Renal cortex interstitium (tissue), 11 donors: ENCODE measurements around the gene TDRD3. TPM values are rescaled to one million over a fixed set of nuclear protein-coding genes. Genes with fewer than 3 reads are reported as not detected.

Experiments
- DNase-seq, 11 donors: peaks; one replicate each; pipeline ENCODE4 v3.0.0-alpha.2; 2013; ENCODE audit warnings: low read depth in 9 of 11, low spot score in 4 of 11; ENCODE audit errors: extremely low read depth in 1 of 11
- polyA plus RNA-seq, 3 donors: library from polyadenylated mRNA; unstranded; fragments of 120-200 nt; gene quantifications; one replicate each; pipeline ENCODE4 v1.2.1, GENCODE V29; 2013; ENCODE audit not compliant: insufficient read length in 3 of 3

The TDRD3 gene
- polyA plus RNA-seq, 3 donors = 32.5 to 41.7 (median 38.9) TPM

DNA sequence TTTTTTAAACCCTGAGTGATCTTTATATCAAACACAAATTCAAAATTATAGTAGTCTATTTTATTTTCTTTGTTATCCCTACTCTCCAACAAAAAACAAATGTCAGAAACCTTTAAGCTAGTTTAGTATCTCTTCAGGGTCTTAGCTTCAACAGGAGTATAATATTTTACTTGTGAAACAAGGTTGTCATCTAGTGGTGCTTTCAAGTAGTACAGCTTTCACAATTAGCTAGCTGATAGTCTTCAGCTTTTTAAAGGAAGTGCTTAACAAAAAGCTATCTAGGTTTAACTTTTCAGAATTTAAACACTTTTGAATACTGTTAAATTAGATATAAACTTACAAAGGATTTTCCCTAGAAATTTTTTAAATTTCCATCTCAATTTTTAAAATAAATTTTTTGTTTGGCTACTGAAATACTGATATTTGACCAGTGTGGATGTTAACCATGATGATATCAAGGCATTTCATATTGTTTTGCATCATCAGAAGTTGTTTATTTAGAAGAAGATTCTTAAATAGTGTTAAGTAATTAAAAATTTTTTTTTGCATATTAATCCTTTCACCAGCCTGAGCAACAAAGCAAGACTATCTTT lies 34.2 kb downstream of the TDRD3 start:
- peak; percentile 18 to 63 (median 44) for DNase-seq

GRCh38 chr13:60433505-60433904 lies 36.5 kb downstream of the TDRD3 start:
- no peak for DNase-seq

GRCh38 chr13:60435762-60436374 lies 38.8 kb downstream of the TDRD3 start:
- DNase-seq = no peak

DNA sequence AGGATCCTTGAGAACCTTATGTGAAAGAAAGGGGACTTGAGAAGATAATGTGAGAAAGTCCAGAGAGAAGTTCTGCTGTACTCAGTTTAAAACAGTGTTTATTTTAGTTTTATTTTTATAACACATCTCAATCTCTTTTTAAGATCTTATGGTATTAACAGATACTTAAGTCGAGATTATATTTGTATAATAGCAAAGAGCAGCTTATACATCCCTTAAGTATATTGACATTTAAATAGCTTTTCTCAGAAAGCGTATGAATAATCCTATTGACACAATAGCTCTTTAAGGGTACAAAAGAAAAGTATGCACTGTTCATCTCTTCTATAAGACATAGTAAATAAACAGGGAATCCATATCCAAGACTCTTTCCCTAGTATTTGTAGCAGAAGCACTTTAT lies 42.2 kb downstream of the TDRD3 start:
- no peak for DNase-seq

DNA sequence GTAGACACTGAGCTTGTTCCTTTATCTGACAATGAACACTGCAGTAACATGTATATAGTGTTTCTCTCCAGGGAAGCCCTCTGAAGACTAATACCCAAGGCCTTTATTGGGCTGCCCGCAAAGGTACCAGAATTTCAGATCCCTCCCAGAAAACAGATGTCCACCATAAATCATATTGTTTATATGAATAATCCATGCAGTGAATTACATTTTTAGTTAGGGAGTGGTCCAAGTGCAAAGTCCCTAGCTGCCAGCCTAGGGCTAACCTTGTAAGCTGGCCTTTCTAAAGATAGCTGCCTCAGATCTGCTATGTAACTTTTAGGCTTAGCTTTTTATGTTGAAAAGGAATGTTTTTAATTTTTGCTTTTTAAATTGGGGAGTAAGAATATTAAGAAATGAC lies 44.7 kb downstream of the TDRD3 start:
- DNase-seq = no peak

GRCh38 chr13:60448907-60449510 lies 52.0 kb downstream of the TDRD3 start:
- DNase-seq = peak; percentile 13 to 59 (median 26)

- DNase-seq = no peak
These were observed 56.5 kb downstream of the TDRD3 start for GRCh38 chr13:60453490-60453889.

DNA sequence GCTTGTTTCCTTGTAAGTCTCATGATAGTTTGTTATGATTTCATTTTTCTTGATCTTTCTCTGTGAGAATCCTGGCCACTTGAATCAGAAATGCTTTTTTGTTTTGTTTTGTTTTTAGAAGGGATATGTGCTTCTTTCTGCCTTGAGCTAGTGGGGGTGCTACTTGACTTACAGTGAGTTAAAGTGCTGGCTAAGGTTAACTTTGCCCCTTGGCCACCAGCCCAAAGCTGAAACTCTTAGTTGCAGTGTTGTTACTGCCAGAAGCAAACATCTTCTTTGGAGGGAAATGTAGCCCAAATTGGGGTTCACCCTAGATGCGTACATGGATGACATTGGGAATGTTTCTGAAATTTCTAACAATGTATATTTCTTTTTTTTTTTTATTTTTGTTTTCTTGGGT lies 57.4 kb downstream of the TDRD3 start:
- DNase-seq = no peak

DNA sequence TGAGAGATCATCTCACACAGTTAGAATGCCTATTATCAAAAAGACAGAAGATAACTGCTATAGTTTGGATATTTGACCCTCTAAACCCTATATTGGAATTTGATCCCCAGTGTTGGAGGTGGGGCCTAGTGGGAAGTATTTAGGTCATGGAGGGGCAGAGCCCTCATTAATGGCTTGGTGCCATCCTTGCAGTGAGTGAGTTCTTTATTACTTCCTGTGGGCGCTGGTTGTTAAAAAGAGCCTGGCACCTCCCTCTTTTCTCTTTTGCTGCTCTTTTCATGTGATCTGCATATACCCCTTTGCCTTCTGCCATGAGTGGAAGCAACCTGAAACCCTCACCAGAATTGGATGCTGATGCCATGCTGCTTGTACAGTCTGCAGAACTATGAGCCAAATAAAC lies 66.8 kb downstream of the TDRD3 start:
- no peak for DNase-seq

GRCh38 chr13:60467098-60467497 lies 70.1 kb downstream of the TDRD3 start:
- DNase-seq = no peak

GRCh38 chr13:60479273-60479672 lies 82.3 kb downstream of the TDRD3 start:
- no peak for DNase-seq

GRCh38 chr13:60482012-60482411 lies 85.0 kb downstream of the TDRD3 start:
- no peak for DNase-seq

DNA sequence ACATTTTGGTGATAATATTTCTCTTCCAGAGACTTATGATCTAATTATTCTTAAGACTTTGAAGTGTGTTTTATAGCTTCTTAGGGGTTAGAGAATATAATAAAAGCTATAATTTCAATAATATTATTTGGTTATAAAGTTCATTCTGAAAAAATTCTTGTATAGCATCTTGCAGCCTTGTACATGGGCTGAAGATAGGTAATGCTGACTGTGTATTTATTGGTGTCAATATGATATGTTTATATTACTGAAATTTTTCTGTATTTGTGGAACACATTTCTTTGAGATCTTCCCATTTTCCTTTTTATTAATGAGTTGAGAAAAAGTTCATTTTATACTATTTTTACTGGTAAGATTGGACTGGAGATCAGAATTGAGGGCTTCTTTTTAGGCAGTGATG lies 87.8 kb downstream of the TDRD3 start:
- no peak for DNase-seq

DNA sequence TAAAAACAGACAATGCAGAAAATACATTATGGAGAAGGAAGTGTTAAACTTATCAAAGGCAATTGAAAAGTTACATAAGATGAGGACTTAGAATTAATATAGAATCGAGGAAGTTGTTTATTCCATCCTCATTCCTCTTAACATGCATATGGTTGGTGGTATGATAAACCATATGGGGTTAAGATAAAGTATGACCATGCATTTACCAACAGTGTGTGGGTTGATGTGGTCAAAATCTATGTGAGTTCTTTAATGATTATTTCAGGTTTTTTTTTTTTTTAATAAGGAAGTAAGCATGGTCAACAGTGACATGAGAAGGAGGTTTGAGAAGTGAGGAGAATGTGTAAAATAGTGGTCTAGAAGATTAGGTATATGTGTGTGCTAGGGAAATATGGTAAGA lies 94.5 kb downstream of the TDRD3 start:
- DNase-seq = no peak

DNA sequence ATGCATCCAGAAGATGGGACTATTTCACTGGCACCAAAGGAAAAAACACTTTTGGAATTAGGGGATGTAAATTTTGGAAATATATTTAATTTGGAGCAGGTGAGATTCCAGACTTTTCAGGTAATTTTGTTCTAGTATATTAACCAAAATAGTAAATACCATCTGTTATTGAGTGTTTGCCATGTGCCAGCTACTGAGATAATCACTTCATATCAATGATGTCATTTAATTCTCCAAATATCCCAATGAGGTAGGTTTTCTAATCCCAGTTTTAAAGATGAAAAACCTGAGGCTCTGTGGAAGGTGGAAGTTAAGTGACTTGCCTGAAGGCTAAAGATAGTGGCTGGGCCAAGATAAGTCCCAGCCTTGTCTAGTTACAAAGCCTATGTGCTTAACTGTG lies 95.2 kb downstream of the TDRD3 start:
- DNase-seq = no peak

DNA sequence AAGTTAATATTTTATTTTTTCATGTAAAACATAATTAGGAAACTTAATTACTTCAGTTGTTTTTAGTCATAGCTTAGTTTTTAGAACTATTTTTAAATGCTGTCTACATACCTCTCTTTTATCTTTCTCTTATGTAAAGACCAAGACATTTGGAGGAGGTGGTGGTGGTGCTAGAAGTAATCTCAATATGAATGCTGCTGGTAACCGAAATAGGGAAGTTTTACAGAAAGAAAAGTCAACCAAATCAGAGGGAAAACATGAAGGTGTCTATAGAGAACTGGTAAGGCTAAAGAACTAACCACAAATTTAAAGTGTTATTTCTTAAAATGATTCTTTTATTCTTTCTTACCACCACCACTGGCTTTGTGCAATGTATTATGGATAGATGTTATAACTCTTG lies 97.3 kb downstream of the TDRD3 start:
- no peak for DNase-seq

- DNase-seq = no peak
These were observed 104.2 kb downstream of the TDRD3 start for GRCh38 chr13:60501236-60501635.

DNA sequence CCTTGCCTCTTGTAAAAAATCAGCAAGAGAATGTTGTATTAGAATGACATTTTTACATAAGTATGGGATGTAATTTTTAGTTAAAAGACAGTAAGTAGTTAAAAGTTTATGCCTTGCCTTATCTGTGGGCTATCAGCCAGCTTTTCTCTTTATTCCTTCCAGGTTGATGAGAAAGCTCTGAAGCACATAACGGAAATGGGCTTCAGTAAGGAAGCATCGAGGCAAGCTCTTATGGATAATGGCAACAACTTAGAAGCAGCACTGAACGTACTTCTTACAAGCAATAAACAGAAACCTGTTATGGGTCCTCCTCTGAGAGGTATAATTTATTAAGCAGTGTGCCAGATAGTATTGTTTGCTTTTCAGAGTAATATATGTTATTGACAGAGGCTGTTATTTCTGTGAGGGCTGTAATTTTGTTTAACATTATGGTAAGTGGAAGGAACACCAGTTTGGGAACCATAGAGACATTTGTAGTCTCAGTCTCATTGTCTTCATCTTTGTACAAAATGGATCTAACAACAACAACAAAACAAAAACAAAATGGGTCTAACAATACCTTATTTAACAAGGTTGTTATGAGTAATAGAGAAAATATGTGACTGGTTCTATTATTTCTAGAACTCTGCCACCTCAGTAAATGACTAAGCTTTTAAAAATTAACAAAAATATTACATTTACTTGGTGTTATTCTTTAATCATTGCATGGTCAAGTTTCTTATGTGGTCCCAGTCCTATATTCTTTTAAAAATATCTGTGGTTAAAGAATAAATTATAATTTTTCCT lies 112.8 kb downstream of the TDRD3 start:
- DNase-seq = no peak

- no peak for DNase-seq
These were observed 114.6 kb downstream of the TDRD3 start for GRCh38 chr13:60511637-60512036.

DNA sequence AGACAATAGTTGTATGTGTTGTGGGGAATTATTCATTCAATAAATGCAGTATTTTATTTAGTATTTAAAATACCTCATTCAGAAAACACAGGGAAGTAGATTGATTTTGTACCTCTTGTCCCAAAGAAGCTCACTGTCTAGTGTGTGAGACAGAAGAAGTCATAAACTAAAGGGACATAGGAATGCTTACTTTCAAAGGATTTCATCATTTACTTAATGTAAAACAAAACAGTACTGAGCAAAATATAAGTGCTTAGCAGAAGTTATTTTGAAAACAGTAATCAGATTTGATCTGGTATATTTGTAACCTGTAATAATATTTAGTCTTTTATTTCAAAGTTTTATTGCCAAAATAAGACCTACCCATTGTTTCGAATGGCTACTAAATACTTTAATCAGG lies 117.9 kb downstream of the TDRD3 start:
- DNase-seq = no peak
